Measurements from ENCODE around the gene EIF4E1B. TPM values are rescaled to one million over a fixed set of nuclear protein-coding genes. Genes with fewer than 3 reads are reported as not detected.

Gene EIF4E1B
- total and polyA plus RNA-seq, 4 donors = not detected

- no peak overlapping the region for H3K4me3 ChIP-seq (ENCODE audit: low read depth in 1 of 3, low read length in 3 of 3)
- DNase-seq (ENCODE audit: low spot score) = no peak
- no peak overlapping the region for H3K9ac ChIP-seq (ENCODE audit: low read depth in 1 of 2, low read length in 2 of 2)
- H3K4me1 ChIP-seq (ENCODE audit: control insufficient read depth in 4 of 4, insufficient read depth in 4 of 4, low read length in 3 of 4) = no peaks in the 10 kb centered on the region
- WGBS = 88% methylated on average over 18 of the region's 18 CpGs
- no peaks in the 10 kb centered on the region for H3K36me3 ChIP-seq (ENCODE audit: control insufficient read depth in 4 of 4, insufficient read depth in 3 of 4, low read depth in 1 of 4, low read length in 3 of 4)
- TF ChIP-seq NR2F2 (IDR thresholded peaks at IDR 0.05) (no peak), GABPA (IDR thresholded peaks at IDR 0.05 in 1 of 2, conservative IDR thresholded peaks at IDR 0.05 in 1 of 2) (no peak), FOXA1 (IDR thresholded peaks at IDR 0.05) (no peak), CTCF (IDR thresholded peaks at IDR 0.05; ENCODE audit: low read depth, low read length, missing input control) (no peak), MAX (IDR thresholded peaks at IDR 0.05) (no peak), HNF4A (conservative IDR thresholded peaks at IDR 0.05) (no peak), HNF4G (IDR thresholded peaks at IDR 0.05) (no peak), SP1 (IDR thresholded peaks at IDR 0.05) (no peak), RAD21 (IDR thresholded peaks at IDR 0.05) (no peak), ATF3 (IDR thresholded peaks at IDR 0.05) (no peak), FOXA2 (IDR thresholded peaks at IDR 0.05) (no peak), JUND (IDR thresholded peaks at IDR 0.05) (no peak), EGR1 (IDR thresholded peaks at IDR 0.05; ENCODE audit: low read depth in 2 of 2) (no peak), TAF1 (conservative IDR thresholded peaks at IDR 0.05) (no peak), RXRA (IDR thresholded peaks at IDR 0.05) (no peak)
- TF ChIP-seq, protein P1, sequence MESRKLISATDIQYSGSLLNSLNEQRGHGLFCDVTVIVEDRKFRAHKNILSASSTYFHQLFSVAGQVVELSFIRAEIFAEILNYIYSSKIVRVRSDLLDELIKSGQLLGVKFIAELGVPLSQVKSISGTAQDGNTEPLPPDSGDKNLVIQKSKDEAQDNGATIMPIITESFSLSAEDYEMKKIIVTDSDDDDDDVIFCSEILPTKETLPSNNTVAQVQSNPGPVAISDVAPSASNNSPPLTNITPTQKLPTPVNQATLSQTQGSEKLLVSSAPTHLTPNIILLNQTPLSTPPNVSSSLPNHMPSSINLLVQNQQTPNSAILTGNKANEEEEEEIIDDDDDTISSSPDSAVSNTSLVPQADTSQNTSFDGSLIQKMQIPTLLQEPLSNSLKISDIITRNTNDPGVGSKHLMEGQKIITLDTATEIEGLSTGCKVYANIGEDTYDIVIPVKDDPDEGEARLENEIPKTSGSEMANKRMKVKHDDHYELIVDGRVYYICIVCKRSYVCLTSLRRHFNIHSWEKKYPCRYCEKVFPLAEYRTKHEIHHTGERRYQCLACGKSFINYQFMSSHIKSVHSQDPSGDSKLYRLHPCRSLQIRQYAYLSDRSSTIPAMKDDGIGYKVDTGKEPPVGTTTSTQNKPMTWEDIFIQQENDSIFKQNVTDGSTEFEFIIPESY (IDR thresholded peaks at IDR 0.05) = no peak
- TF ChIP-seq, protein P2, sequence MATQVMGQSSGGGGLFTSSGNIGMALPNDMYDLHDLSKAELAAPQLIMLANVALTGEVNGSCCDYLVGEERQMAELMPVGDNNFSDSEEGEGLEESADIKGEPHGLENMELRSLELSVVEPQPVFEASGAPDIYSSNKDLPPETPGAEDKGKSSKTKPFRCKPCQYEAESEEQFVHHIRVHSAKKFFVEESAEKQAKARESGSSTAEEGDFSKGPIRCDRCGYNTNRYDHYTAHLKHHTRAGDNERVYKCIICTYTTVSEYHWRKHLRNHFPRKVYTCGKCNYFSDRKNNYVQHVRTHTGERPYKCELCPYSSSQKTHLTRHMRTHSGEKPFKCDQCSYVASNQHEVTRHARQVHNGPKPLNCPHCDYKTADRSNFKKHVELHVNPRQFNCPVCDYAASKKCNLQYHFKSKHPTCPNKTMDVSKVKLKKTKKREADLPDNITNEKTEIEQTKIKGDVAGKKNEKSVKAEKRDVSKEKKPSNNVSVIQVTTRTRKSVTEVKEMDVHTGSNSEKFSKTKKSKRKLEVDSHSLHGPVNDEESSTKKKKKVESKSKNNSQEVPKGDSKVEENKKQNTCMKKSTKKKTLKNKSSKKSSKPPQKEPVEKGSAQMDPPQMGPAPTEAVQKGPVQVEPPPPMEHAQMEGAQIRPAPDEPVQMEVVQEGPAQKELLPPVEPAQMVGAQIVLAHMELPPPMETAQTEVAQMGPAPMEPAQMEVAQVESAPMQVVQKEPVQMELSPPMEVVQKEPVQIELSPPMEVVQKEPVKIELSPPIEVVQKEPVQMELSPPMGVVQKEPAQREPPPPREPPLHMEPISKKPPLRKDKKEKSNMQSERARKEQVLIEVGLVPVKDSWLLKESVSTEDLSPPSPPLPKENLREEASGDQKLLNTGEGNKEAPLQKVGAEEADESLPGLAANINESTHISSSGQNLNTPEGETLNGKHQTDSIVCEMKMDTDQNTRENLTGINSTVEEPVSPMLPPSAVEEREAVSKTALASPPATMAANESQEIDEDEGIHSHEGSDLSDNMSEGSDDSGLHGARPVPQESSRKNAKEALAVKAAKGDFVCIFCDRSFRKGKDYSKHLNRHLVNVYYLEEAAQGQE (IDR thresholded peaks at IDR 0.05) = no peak
- no peaks in the 10 kb centered on the region for H3K9me3 ChIP-seq (ENCODE audit: control insufficient read depth in 4 of 4, low read length in 3 of 4)
- no peaks in the 10 kb centered on the region for H3K27me3 ChIP-seq (ENCODE audit: control insufficient read depth in 4 of 4, insufficient read depth in 4 of 4, low read length in 3 of 4)
- no peak overlapping the region for H3K27ac ChIP-seq (ENCODE audit: low read depth in 1 of 2, low read length in 2 of 2)
Measured at GRCh38 chr5:176673651-176674583, 43.4 kb downstream of the EIF4E1B start.

Measured in liver (tissue), 9 donors.